LNCAP (cell line): ENCODE results near the gene PGR.

Experiments used
- CTCF ChIP-seq: fragments of 450-650 bp; IDR thresholded peaks from 2 replicates; pipeline ENCODE4 v1.5.1; 2017; ENCODE audit warnings: mild to moderate bottlenecking

Gene PGR

GRCh38 chr11:101128571-101129202 is 926 bp downstream of the PGR start:
- no peak for TF ChIP-seq CTCF

GRCh38 chr11:101127699-101128570 is 1.7 kb downstream of the PGR start:
- no peak for TF ChIP-seq CTCF

GRCh38 chr11:101127197-101127698 is 2.4 kb downstream of the PGR start:
- no peak for TF ChIP-seq CTCF

- TF ChIP-seq CTCF: no peak
These were observed 2.9 kb downstream of the PGR start for GRCh38 chr11:101126551-101127196.

GRCh38 chr11:101115671-101116160 is 13.9 kb downstream of the PGR start:
- no peak for TF ChIP-seq CTCF

- TF ChIP-seq CTCF: no peak
These were observed 16.1 kb downstream of the PGR start for GRCh38 chr11:101113540-101113939.

- TF ChIP-seq CTCF: no peak
These were observed 24.9 kb downstream of the PGR start for GRCh38 chr11:101104716-101105115.
